ES-I3 (cell line): ENCODE measurements around the gene TUBGCP6.
A peak's percentile ranks its signal among the peaks of the same experiment; 100 is the strongest.

Experiments used
- H3K36me3 ChIP-seq: 2 replicates; pipeline ENCODE4 v1.6.1; 2013; ENCODE audit warnings: mild to moderate bottlenecking, low read length, control low read depth, moderate library complexity; ENCODE audit not compliant: insufficient read depth
- H3K4me1 ChIP-seq: 2 replicates; pipeline ENCODE4 v1.6.1; 2013; ENCODE audit warnings: mild to moderate bottlenecking, control low read depth, low read length; ENCODE audit not compliant: insufficient read depth
- H3K9ac ChIP-seq: 2 replicates; pipeline ENCODE4 v1.6.1; 2013; ENCODE audit warnings: low read depth, mild to moderate bottlenecking, low read length, moderate library complexity
- H3K9me3 ChIP-seq: 2 replicates; pipeline ENCODE4 v1.6.1; 2013; ENCODE audit warnings: mild to moderate bottlenecking, low read length, moderate library complexity; ENCODE audit not compliant: control insufficient read depth, insufficient read depth

The TUBGCP6 gene

GRCh38 chr22:50202130-50202666 is 42.6 kb downstream of the TUBGCP6 start:
- no peaks in the 10 kb centered on the region for H3K36me3 ChIP-seq
- no peaks in the 10 kb centered on the region for H3K9me3 ChIP-seq
- H3K9ac ChIP-seq, result peak overlapping the region; percentile 87; the same call in 1 of the 2 replicates
- no peaks in the 10 kb centered on the region for H3K4me1 ChIP-seq

- no peaks in the 10 kb centered on the region for H3K4me1 ChIP-seq
- no peaks in the 10 kb centered on the region for H3K36me3 ChIP-seq
- no peaks in the 10 kb centered on the region for H3K9me3 ChIP-seq
- peak overlapping the region; percentile 87 for H3K9ac ChIP-seq
Measured at GRCh38 chr22:50201191-50202129, 43.4 kb downstream of the TUBGCP6 start.

- Histone ChIP-seq H3K9ac (peak within 1 kb of the TSS; percentile 87), H3K36me3 (no peaks in the 10 kb centered on the region), H3K9me3 (no peaks in the 10 kb centered on the region), H3K4me1 (no peaks in the 10 kb centered on the region)
Measured at GRCh38 chr22:50200461-50201190, 44.2 kb downstream of the TUBGCP6 start, which contains the start of gene SELENOO. Gene SELENOO, plus strand, starts transcription at chr22:50201011. Its CDS starts 26 bp downstream, at chr22:50201037.

GRCh38 chr22:50199829-50200460 is 44.9 kb downstream of the TUBGCP6 start:
- Histone ChIP-seq H3K9me3 (no peaks in the 10 kb centered on the region), H3K36me3 (no peaks in the 10 kb centered on the region), H3K9ac (peak overlapping the region; percentile 87), H3K4me1 (no peaks in the 10 kb centered on the region)

GRCh38 chr22:50199251-50199721 is 45.5 kb downstream of the TUBGCP6 start:
- H3K36me3 ChIP-seq, result no peaks in the 10 kb centered on the region

GRCh38 chr22:50198624-50199017 is 46.2 kb downstream of the TUBGCP6 start:
- Histone ChIP-seq H3K36me3 (no peaks in the 10 kb centered on the region), H3K9ac (no peak overlapping the region)

More at GRCh38 chr22:50199251-50199721, 45.5 kb downstream of the TUBGCP6 start:
- Histone ChIP-seq H3K9me3 (no peaks in the 10 kb centered on the region), H3K4me1 (no peaks in the 10 kb centered on the region), H3K9ac (no peak overlapping the region; the same call in 1 of the 2 replicates)

GRCh38 chr22:50197856-50198623 is 46.8 kb downstream of the TUBGCP6 start:
- Histone ChIP-seq H3K9me3 (no peaks in the 10 kb centered on the region), H3K4me1 (no peaks in the 10 kb centered on the region), H3K36me3 (no peaks in the 10 kb centered on the region), H3K9ac (no peak overlapping the region)

More at GRCh38 chr22:50198624-50199017, 46.2 kb downstream of the TUBGCP6 start:
- H3K4me1 ChIP-seq, result no peaks in the 10 kb centered on the region
- no peaks in the 10 kb centered on the region for H3K9me3 ChIP-seq

- no peaks in the 10 kb centered on the region for H3K4me1 ChIP-seq
- H3K9me3 ChIP-seq, result no peaks in the 10 kb centered on the region
- H3K36me3 ChIP-seq, result no peaks in the 10 kb centered on the region
- H3K9ac ChIP-seq, result no peak overlapping the region
Measured at GRCh38 chr22:50197000-50197800, 47.6 kb downstream of the TUBGCP6 start.

- Histone ChIP-seq H3K4me1 (no peaks in the 10 kb centered on the region), H3K9me3 (no peaks in the 10 kb centered on the region), H3K36me3 (no peaks in the 10 kb centered on the region), H3K9ac (no peak overlapping the region)
Measured at GRCh38 chr22:50196256-50196655, 48.6 kb downstream of the TUBGCP6 start.

- Histone ChIP-seq H3K9me3 (no peaks in the 10 kb centered on the region), H3K9ac (no peak overlapping the region), H3K36me3 (no peaks in the 10 kb centered on the region), H3K4me1 (peaks cover 4% of the 10 kb centered on the region; the same call in 1 of the 2 replicates)
Measured at GRCh38 chr22:50194037-50194805, 50.6 kb downstream of the TUBGCP6 start.

- Histone ChIP-seq H3K9ac (no peak overlapping the region), H3K36me3 (no peaks in the 10 kb centered on the region; the same call in 1 of the 2 replicates), H3K9me3 (no peaks in the 10 kb centered on the region), H3K4me1 (peaks cover 4% of the 10 kb centered on the region; the same call in 1 of the 2 replicates)
Measured at GRCh38 chr22:50193621-50194020, 51.2 kb downstream of the TUBGCP6 start.
